OCI-LY7 (cell line): ENCODE measurements around the gene TMPRSS7. TPM values are rescaled to one million over a fixed set of nuclear protein-coding genes. Genes with fewer than 3 reads are reported as not detected.

Experiments used
- BruUV-seq: library from RNA; stranded (reverse); fragments of 400-500 nt; replicated peaks from 2 replicates; lab custom pipeline; 2021; lab: Mats Ljungman, UMichigan
- CTCF ChIA-PET: fragments of 300-600 bp; sonication (Branson Sonifier 250); formaldehyde crosslinking; loops from one replicate; lab custom pipeline; 2022; ENCODE audit warnings: antibody characterized with exemption; ENCODE audit not compliant: unreplicated experiment; lab: Charles Lee
- POLR2A ChIA-PET: fragments of 300-600 bp; sonication (Branson Sonifier 250); formaldehyde crosslinking; loops from one replicate; lab custom pipeline; 2022; ENCODE audit warnings: antibody characterized with exemption; lab: Charles Lee
- DNase-seq: peaks from one replicate; pipeline ENCODE4 v3.0.0-alpha.2; 2015; ENCODE audit warnings: low spot score
- H2AFZ ChIP-seq: fragments of 200-600 bp; sonication (generic), shearing (Covaris generic); 2 replicates; pipeline ENCODE4 v1.6.1; 2014; ENCODE audit warnings: mild to moderate bottlenecking, antibody characterized with exemption, low read length, moderate library complexity
- H3K27ac ChIP-seq: fragments of 200-600 bp; sonication (generic); 2 replicates; pipeline ENCODE4 v1.5.1; 2014; ENCODE audit warnings: mixed run types, low read depth, mild to moderate bottlenecking, moderate library complexity, low read length, inconsistent platforms; ENCODE audit not compliant: poor library complexity, severe bottlenecking
- H3K36me3 ChIP-seq: fragments of 200-600 bp; sonication (generic); 2 replicates; pipeline ENCODE4 v1.6.1; 2014; ENCODE audit warnings: mild to moderate bottlenecking, antibody characterized with exemption, low read length, moderate library complexity, mixed read lengths; ENCODE audit not compliant: insufficient read depth
- H3K4me1 ChIP-seq: fragments of 200-600 bp; sonication (generic); 2 replicates; pipeline ENCODE4 v1.5.1; 2014; ENCODE audit warnings: mild to moderate bottlenecking, low read length; ENCODE audit not compliant: insufficient read depth, poor library complexity, severe bottlenecking
- H3K4me2 ChIP-seq: fragments of 200-600 bp; sonication (generic); 2 replicates; pipeline ENCODE4 v1.6.1; 2014; ENCODE audit warnings: mild to moderate bottlenecking, low read length
- H3K4me3 ChIP-seq: fragments of 200-600 bp; sonication (generic); 2 replicates; pipeline ENCODE4 v1.5.1; 2014; ENCODE audit warnings: mild to moderate bottlenecking, low read depth, low read length; ENCODE audit not compliant: poor library complexity, severe bottlenecking
- H3K79me2 ChIP-seq: fragments of 200-600 bp; sonication (generic); 2 replicates; pipeline ENCODE4 v1.6.1; 2016; ENCODE audit warnings: low read depth, mild to moderate bottlenecking, low read length, moderate library complexity, mixed read lengths; ENCODE audit not compliant: insufficient read depth
- H3K9me2 ChIP-seq: fragments of 200-600 bp; sonication (generic); 2 replicates; pipeline ENCODE4 v1.6.1; 2016; ENCODE audit warnings: mild to moderate bottlenecking, low read length, mixed read lengths; ENCODE audit not compliant: insufficient read depth
- H3K9me3 ChIP-seq: fragments of 200-600 bp; sonication (generic); 2 replicates; pipeline ENCODE4 v1.6.1; 2014; ENCODE audit warnings: mild to moderate bottlenecking, mixed run types, low read length, mixed read lengths
- H4K20me1 ChIP-seq: fragments of 200-600 bp; sonication (generic); 2 replicates; pipeline ENCODE4 v1.6.1; 2014; ENCODE audit warnings: mild to moderate bottlenecking, antibody characterized with exemption, low read length, moderate library complexity, mixed read lengths; ENCODE audit not compliant: insufficient read depth
- EZH2phosphoT487 ChIP-seq: fragments of 200-600 bp; sonication (generic); IDR thresholded peaks from 2 replicates; pipeline ENCODE4 v1.6.1; 2018; ENCODE audit warnings: low read depth, borderline replicate concordance, mild to moderate bottlenecking, mixed run types, antibody characterized with exemption, low read length, moderate library complexity, mixed read lengths
- intact Hi-C: fragments of 100-400 bp; cut with micrococcal nuclease; formaldehyde crosslinking; loops from one replicate; pipeline ENCODE4 v1.10.0; 2022; ENCODE audit not compliant: unreplicated experiment
- total RNA-seq, 2 experiments: library from RNA; depleted of rRNA in 1 of 2; stranded (reverse); fragments of >200 nt in 1 of 2; shearing (Covaris generic) in 1 of 2; gene quantifications; 2 replicates each; pipeline ENCODE4 v1.2.3, GENCODE V29; 2014 to 2022
- TF ChIP-seq, protein P1 (sequence below): fragments of 200-600 bp; sonication (generic); conservative IDR thresholded peaks from 2 replicates; pipeline ENCODE4 v1.5.1; 2014; ENCODE audit warnings: mild to moderate bottlenecking, antibody characterized with exemption, low read length, moderate library complexity, mixed read lengths

TMPRSS7 gene
- total RNA-seq, 2 experiments from 2014 or later, result not detected

DNA sequence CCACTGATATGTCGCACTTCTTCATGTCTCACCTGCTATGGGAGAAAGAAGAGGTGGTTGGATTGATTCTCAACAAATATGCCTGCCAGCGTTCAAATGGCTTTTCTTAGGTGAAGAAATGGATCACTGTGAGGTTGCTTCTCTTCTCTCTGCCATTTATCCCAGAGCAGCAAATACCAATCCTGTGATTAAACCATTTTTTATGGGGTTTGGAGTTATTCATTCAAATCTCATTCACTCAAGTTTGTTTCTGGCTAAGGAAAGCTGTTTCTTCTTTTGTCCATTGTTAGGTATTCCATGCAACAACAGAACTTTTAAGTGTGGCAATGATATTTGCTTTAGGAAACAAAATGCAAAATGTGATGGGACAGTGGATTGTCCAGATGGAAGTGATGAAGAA, 39.5 kb downstream of the TMPRSS7 start:
- Histone ChIP-seq H3K9me3 (no peaks in the 10 kb centered on the region), H3K4me1 (peaks cover 11% of the 10 kb centered on the region), H2AFZ (no peak overlapping the region), H3K27ac (no peak overlapping the region), H4K20me1 (no peaks in the 10 kb centered on the region), H3K4me2 (no peak overlapping the region), H3K79me2 (no peaks in the 10 kb centered on the region), H3K36me3 (no peaks in the 10 kb centered on the region), H3K4me3 (no peak overlapping the region), H3K9me2 (no peaks in the 10 kb centered on the region)
- no peak for DNase-seq
- CTCF ChIA-PET, result no interaction called here
- intact Hi-C loops, result no loop called here
- no TSS peak for BruUV-seq
- POLR2A ChIA-PET, result no interaction called here
- no peak for TF ChIP-seq EZH2phosphoT487
- TF ChIP-seq, protein P1, sequence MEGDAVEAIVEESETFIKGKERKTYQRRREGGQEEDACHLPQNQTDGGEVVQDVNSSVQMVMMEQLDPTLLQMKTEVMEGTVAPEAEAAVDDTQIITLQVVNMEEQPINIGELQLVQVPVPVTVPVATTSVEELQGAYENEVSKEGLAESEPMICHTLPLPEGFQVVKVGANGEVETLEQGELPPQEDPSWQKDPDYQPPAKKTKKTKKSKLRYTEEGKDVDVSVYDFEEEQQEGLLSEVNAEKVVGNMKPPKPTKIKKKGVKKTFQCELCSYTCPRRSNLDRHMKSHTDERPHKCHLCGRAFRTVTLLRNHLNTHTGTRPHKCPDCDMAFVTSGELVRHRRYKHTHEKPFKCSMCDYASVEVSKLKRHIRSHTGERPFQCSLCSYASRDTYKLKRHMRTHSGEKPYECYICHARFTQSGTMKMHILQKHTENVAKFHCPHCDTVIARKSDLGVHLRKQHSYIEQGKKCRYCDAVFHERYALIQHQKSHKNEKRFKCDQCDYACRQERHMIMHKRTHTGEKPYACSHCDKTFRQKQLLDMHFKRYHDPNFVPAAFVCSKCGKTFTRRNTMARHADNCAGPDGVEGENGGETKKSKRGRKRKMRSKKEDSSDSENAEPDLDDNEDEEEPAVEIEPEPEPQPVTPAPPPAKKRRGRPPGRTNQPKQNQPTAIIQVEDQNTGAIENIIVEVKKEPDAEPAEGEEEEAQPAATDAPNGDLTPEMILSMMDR, result no peak

DNA sequence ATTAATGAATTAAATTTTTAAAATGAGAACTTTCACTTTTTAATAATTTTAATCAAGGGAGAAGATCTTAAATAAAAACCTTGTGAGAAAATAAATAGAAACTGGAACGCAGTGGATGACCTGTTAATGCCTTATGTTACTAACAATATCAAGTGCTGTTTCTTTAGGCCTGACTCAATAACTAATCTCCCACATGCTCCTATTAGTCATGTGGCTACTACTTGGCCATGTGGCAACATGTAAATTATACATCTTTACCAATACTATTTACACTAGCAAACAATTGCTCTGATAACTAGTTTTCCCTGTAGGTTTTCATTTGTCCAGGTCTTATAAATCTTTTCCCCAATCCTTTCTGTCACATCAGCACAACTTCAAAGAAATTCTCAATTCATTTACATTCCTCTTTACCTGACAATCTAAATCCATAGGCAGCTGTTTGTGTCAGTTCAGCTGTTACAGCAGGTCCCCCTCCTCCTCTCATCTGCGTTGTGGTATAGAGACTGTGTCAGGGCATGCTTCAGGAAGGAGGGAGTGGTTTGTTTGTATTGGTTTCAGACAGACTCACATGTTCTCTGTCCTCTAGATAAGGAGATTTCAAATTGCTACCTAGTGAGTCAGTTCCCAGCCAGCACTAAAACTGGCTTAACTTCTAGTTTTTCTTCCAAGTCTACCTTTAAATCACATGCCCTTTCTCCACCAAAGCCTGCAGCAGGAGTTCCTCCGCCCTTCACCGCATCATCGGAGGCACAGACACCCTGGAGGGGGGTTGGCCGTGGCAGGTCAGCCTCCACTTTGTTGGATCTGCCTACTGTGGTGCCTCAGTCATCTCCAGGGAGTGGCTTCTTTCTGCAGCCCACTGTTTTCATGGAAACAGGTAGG, 40.3 kb downstream of the TMPRSS7 start:
- no peak for DNase-seq
- H3K9me3 ChIP-seq, result no peaks in the 10 kb centered on the region
- ChIA-PET POLR2A (no interaction called here), CTCF (no interaction called here)
- no peak overlapping the region for H3K27ac ChIP-seq
- TF ChIP-seq EZH2phosphoT487, result no peak
- TF ChIP-seq, protein P1, result no peak
- H3K4me2 ChIP-seq, result no peak overlapping the region
- no peaks in the 10 kb centered on the region for H4K20me1 ChIP-seq
- H3K4me3 ChIP-seq, result no peak overlapping the region
- no TSS peak for BruUV-seq
- H3K4me1 ChIP-seq, result peaks cover 11% of the 10 kb centered on the region
- no peak overlapping the region for H2AFZ ChIP-seq
- H3K36me3 ChIP-seq, result no peaks in the 10 kb centered on the region
- H3K9me2 ChIP-seq, result no peaks in the 10 kb centered on the region
- H3K79me2 ChIP-seq, result no peaks in the 10 kb centered on the region
- intact Hi-C loops, result no loop called here
